ENCODE results near the gene PIK3R3. TPM values are rescaled to one million over a fixed set of nuclear protein-coding genes. Genes with fewer than 3 reads are reported as not detected.

PIK3R3 gene
- polyA plus RNA-seq, 1 donor (not counting 4 experiments of a cell fraction or from before 2014, with no cell fraction given), result 11.9 TPM

GRCh38 chr1:46099215-46099614 is 33.2 kb downstream of the PIK3R3 start:
- FAIRE-seq, result no peak
- no peak overlapping the region for H3K4me2 ChIP-seq (ENCODE audit: control insufficient read depth, extremely low read depth, insufficient read depth, low read depth, low read length)
- dilution Hi-C loops (cut with MboI; ENCODE audit: extremely low pct_ligation_motif_present, low sequenced_read_pairs), result no loop called here

GRCh38 chr1:46098027-46098712 is 34.3 kb downstream of the PIK3R3 start:
- Histone ChIP-seq H3K4me2 (ENCODE audit: control insufficient read depth, extremely low read depth, insufficient read depth, low read depth, low read length) (no peak overlapping the region), H3K27ac (ENCODE audit: control insufficient read depth, insufficient read depth, low read length) (no peak overlapping the region), H2AFZ (ENCODE audit: control insufficient read depth, low read length) (no peak overlapping the region), H3K27me3 (ENCODE audit: control insufficient read depth, extremely low read depth, insufficient read depth, low read length) (no peaks in the 10 kb centered on the region), H3K4me1 (ENCODE audit: control insufficient read depth, extremely low read depth, insufficient read depth, low read length) (no peaks in the 10 kb centered on the region), H3K9me1 (ENCODE audit: control insufficient read depth, extremely low read depth, insufficient read depth, low read length) (no peaks in the 10 kb centered on the region), H3K9ac (ENCODE audit: control insufficient read depth, extremely low read depth, insufficient read depth, low read length) (no peak overlapping the region), H3K4me3 (ENCODE audit: control insufficient read depth in 2 of 3, extremely low read depth in 1 of 3, insufficient read depth in 2 of 3, low read depth in 1 of 3, low read length in 3 of 3) (no peak overlapping the region), H3K79me2 (ENCODE audit: control insufficient read depth, insufficient read depth, low read length) (no peaks in the 10 kb centered on the region), H4K20me1 (ENCODE audit: control insufficient read depth, extremely low read depth, insufficient read depth, low read length) (no peaks in the 10 kb centered on the region), H3K36me3 (ENCODE audit: control insufficient read depth in 2 of 2, extremely low read depth in 1 of 2, insufficient read depth in 2 of 2, low read length in 2 of 2) (no peaks in the 10 kb centered on the region), H3K9me3 (ENCODE audit: control insufficient read depth, low read depth, low read length) (no peaks in the 10 kb centered on the region)
- no peak for FAIRE-seq
- no peak for TF ChIP-seq CTCF (optimal IDR thresholded peaks at IDR 0.05 in 1 of 3, IDR thresholded peaks at IDR 0.05 in 1 of 3, conservative IDR thresholded peaks at IDR 0.05 in 1 of 3; ENCODE audit: extremely low read depth in 1 of 3, insufficient read depth in 2 of 3, low read length in 3 of 3)
- no peak for TF ChIP-seq EZH2 (IDR thresholded peaks at IDR 0.05; ENCODE audit: low read length)
- dilution Hi-C loops (cut with MboI; ENCODE audit: extremely low pct_ligation_motif_present, low sequenced_read_pairs), result no loop called here
- DNase-seq (ENCODE audit: low read depth, low spot score), result no peak

More at GRCh38 chr1:46099215-46099614, 33.2 kb downstream of the PIK3R3 start:
- no peaks in the 10 kb centered on the region for H3K27me3 ChIP-seq (ENCODE audit: control insufficient read depth, extremely low read depth, insufficient read depth, low read length)
- no peak overlapping the region for H3K9ac ChIP-seq (ENCODE audit: control insufficient read depth, extremely low read depth, insufficient read depth, low read length)
- H3K9me3 ChIP-seq (ENCODE audit: control insufficient read depth, low read depth, low read length), result no peaks in the 10 kb centered on the region
- H3K27ac ChIP-seq (ENCODE audit: control insufficient read depth, insufficient read depth, low read length), result no peak overlapping the region
- no peak overlapping the region for H3K4me3 ChIP-seq (ENCODE audit: control insufficient read depth in 2 of 3, extremely low read depth in 1 of 3, insufficient read depth in 2 of 3, low read depth in 1 of 3, low read length in 3 of 3)
- no peaks in the 10 kb centered on the region for H3K4me1 ChIP-seq (ENCODE audit: control insufficient read depth, extremely low read depth, insufficient read depth, low read length)
- no peaks in the 10 kb centered on the region for H3K36me3 ChIP-seq (ENCODE audit: control insufficient read depth in 2 of 2, extremely low read depth in 1 of 2, insufficient read depth in 2 of 2, low read length in 2 of 2)
- TF ChIP-seq CTCF (optimal IDR thresholded peaks at IDR 0.05 in 1 of 3, IDR thresholded peaks at IDR 0.05 in 1 of 3, conservative IDR thresholded peaks at IDR 0.05 in 1 of 3; ENCODE audit: extremely low read depth in 1 of 3, insufficient read depth in 2 of 3, low read length in 3 of 3) (no peak), EZH2 (IDR thresholded peaks at IDR 0.05; ENCODE audit: low read length) (no peak)
- no peaks in the 10 kb centered on the region for H4K20me1 ChIP-seq (ENCODE audit: control insufficient read depth, extremely low read depth, insufficient read depth, low read length)
- no peaks in the 10 kb centered on the region for H3K79me2 ChIP-seq (ENCODE audit: control insufficient read depth, insufficient read depth, low read length)
- no peak overlapping the region for H2AFZ ChIP-seq (ENCODE audit: control insufficient read depth, low read length)
- no peak for DNase-seq (ENCODE audit: low read depth, low spot score)
- no peaks in the 10 kb centered on the region for H3K9me1 ChIP-seq (ENCODE audit: control insufficient read depth, extremely low read depth, insufficient read depth, low read length)

All from keratinocyte (primary cell).